Effector memory CD4-positive, alpha-beta T cell (primary cell): ENCODE data around the gene ARL10.

ENCODE experiments used
- DNase-seq, 3 donors: peaks; one replicate each; pipeline ENCODE4 v3.0.0-alpha.2; 2020
- H3K27ac ChIP-seq: 2 replicates; pipeline ENCODE4 v1.7.0; 2013; ENCODE audit warnings: mild to moderate bottlenecking, low read length, moderate library complexity; ENCODE audit not compliant: insufficient read depth, poor library complexity, severe bottlenecking
- H3K27me3 ChIP-seq: replicated peaks from 2 replicates; pipeline ENCODE4 v1.7.0; 2013; ENCODE audit warnings: mild to moderate bottlenecking, low read length; ENCODE audit not compliant: insufficient read depth, control insufficient read depth, poor library complexity, severe bottlenecking
- H3K36me3 ChIP-seq: 2 replicates; pipeline ENCODE4 v1.7.0; 2013; ENCODE audit warnings: mild to moderate bottlenecking, low read length, moderate library complexity; ENCODE audit not compliant: control insufficient read depth, insufficient read depth
- H3K4me1 ChIP-seq: 2 replicates; pipeline ENCODE4 v1.7.0; 2013; ENCODE audit warnings: low read length, mild to moderate bottlenecking; ENCODE audit not compliant: control insufficient read depth, insufficient read depth, poor library complexity, severe bottlenecking
- H3K4me3 ChIP-seq: 2 replicates; pipeline ENCODE4 v1.7.0; 2013; ENCODE audit warnings: low read length, low read depth, mild to moderate bottlenecking; ENCODE audit not compliant: insufficient read depth, poor library complexity, severe bottlenecking
- H3K9me3 ChIP-seq: 2 replicates; pipeline ENCODE4 v1.7.0; 2013; ENCODE audit warnings: mild to moderate bottlenecking, low read length, moderate library complexity; ENCODE audit not compliant: control insufficient read depth

ARL10 gene

DNA sequence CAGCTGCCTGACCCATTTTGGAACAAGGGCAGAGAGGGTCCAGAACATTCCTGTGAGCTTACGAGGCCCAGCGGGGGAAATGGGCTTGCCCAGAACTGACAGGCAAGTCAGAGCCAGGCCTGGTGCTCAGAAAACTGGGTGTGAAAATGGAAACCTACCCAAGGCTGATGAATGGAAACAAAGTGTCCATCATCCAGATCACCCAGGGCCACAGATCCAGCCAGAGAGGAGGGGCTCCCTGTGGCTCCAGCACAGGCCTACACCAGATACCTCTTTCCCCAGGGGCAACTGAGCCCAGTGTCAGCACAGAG is 47.9 kb downstream of the ARL10 start:
- no peaks in the 10 kb centered on the region for H3K9me3 ChIP-seq
- H3K27me3 ChIP-seq: no peaks in the 10 kb centered on the region
- no peak for DNase-seq
- H3K4me1 ChIP-seq: peaks cover 9% of the 10 kb centered on the region
- no peak overlapping the region for H3K4me3 ChIP-seq
- H3K27ac ChIP-seq: no peak overlapping the region
- peaks cover 4% of the 10 kb centered on the region for H3K36me3 ChIP-seq

- no peaks in the 10 kb centered on the region for H3K9me3 ChIP-seq
- peaks cover 4% of the 10 kb centered on the region for H3K36me3 ChIP-seq
- no peak overlapping the region for H3K27ac ChIP-seq
- no peaks in the 10 kb centered on the region for H3K27me3 ChIP-seq
- no peak overlapping the region for H3K4me3 ChIP-seq
- DNase-seq: no peak
- peaks cover 9% of the 10 kb centered on the region for H3K4me1 ChIP-seq
These were observed 48.5 kb downstream of the ARL10 start for GRCh38 chr5:176413709-176414191.

- Histone ChIP-seq H3K27ac (no peak overlapping the region), H3K9me3 (no peaks in the 10 kb centered on the region), H3K4me1 (peaks cover 9% of the 10 kb centered on the region), H3K4me3 (no peak overlapping the region), H3K36me3 (peaks cover 4% of the 10 kb centered on the region), H3K27me3 (no peaks in the 10 kb centered on the region)
- no peak for DNase-seq
These were observed 49.4 kb downstream of the ARL10 start for GRCh38 chr5:176414704-176415103.

DNA sequence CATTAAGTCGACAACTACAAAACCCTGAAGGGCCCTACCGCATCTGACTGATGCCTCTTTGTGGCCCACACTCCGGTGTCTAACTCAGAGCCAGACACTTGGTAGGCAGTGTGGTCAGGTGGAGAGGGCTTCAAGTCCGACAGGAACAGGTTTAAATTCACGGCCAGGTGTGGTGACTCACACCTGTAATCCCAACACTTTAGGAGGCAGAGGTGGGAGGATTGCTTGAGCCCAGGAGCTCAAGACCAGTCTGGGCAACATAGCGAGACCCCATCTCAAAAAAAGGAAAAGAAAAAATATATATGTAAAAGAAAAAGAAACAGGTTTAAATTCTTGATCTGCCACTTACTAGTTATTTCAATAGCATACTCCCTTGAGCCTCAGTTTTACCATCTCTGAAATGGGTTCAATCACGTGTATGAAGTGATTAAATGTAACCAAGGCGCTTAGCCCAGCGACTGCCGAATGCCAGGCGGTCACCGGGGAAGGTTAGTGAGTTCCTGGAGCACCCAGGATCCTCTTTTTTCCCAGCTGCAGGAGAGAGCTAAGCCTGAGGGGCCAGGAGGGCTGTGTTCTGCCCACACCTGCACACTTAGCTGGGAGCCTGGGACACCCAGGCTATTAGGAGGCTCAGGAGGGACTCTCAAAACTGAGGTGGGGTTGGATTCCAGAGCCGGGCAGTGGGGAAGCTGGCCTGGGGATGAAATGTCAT is 50.1 kb downstream of the ARL10 start:
- Histone ChIP-seq H3K4me3 (peak overlapping the region; percentile 85), H3K4me1 (peaks cover 9% of the 10 kb centered on the region), H3K27me3 (no peaks in the 10 kb centered on the region), H3K27ac (peak overlapping the region; percentile 74), H3K9me3 (no peaks in the 10 kb centered on the region), H3K36me3 (peaks cover 4% of the 10 kb centered on the region)
- no peak for DNase-seq

GRCh38 chr5:176415952-176416924 is 51.0 kb downstream of the ARL10 start, which contains the start of gene CLTB:
TSS of gene CLTB (minus strand) at chr5:176416539. CDS start at chr5:176416363, 176 bp downstream.
- Histone ChIP-seq H3K9me3 (no peaks in the 10 kb centered on the region), H3K4me3 (peak within 1 kb of the TSS; percentile 85), H3K4me1 (peaks cover 9% of the 10 kb centered on the region), H3K27ac (peak within 1 kb of the TSS; percentile 74), H3K27me3 (no peaks in the 10 kb centered on the region), H3K36me3 (peaks cover 2% of the 10 kb centered on the region)
- DNase-seq: peak; percentile 85 to 90 (median 86)

DNA sequence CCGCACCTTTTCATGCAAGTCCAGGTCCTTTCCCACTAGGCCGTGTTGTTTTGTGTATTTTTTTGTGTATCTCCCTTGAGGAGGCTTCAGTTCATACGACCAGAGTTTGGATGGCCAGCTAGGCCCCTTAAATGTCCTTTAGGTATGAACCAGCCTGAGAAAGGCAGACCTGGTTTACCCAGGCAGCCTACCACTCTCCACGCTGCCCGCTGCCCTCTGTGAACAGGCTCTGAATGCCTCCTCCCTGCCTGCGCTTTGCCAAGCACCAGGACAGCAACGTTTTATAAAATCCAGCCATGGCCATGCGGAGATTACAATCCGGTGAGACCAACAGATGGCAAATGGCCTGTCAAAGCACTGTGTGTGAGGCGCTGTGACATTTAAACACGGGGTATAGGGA is 51.7 kb downstream of the ARL10 start:
- Histone ChIP-seq H3K27me3 (no peaks in the 10 kb centered on the region), H3K4me1 (peaks cover 9% of the 10 kb centered on the region), H3K36me3 (no peaks in the 10 kb centered on the region), H3K9me3 (no peaks in the 10 kb centered on the region), H3K27ac (peak overlapping the region; percentile 47), H3K4me3 (peak overlapping the region; percentile 43)
- no peak for DNase-seq

- Histone ChIP-seq H3K27me3 (no peaks in the 10 kb centered on the region), H3K36me3 (no peaks in the 10 kb centered on the region), H3K9me3 (no peaks in the 10 kb centered on the region), H3K4me1 (peaks cover 9% of the 10 kb centered on the region), H3K4me3 (no peak overlapping the region), H3K27ac (no peak overlapping the region)
- no peak for DNase-seq
These were observed 53.0 kb downstream of the ARL10 start for GRCh38 chr5:176418251-176418650.

GRCh38 chr5:176420086-176420485 is 54.8 kb downstream of the ARL10 start:
- Histone ChIP-seq H3K4me3 (no peak overlapping the region), H3K36me3 (no peaks in the 10 kb centered on the region), H3K27me3 (no peaks in the 10 kb centered on the region), H3K27ac (no peak overlapping the region), H3K4me1 (peaks cover 6% of the 10 kb centered on the region), H3K9me3 (no peaks in the 10 kb centered on the region)
- DNase-seq: no peak

- Histone ChIP-seq H3K27ac (no peak overlapping the region), H3K36me3 (no peaks in the 10 kb centered on the region), H3K27me3 (no peaks in the 10 kb centered on the region), H3K4me3 (no peak overlapping the region), H3K4me1 (peaks cover 6% of the 10 kb centered on the region), H3K9me3 (no peaks in the 10 kb centered on the region)
- no peak for DNase-seq
These were observed 55.8 kb downstream of the ARL10 start for GRCh38 chr5:176420972-176421544.
